ENCODE measurements around the gene HBEGF. TPM values are rescaled to one million over a fixed set of nuclear protein-coding genes. Genes with fewer than 3 reads are reported as not detected.

HBEGF gene
- total and polyA plus RNA-seq, 4 donors = 0.60 to 1.0 (median 0.78) TPM

DNA sequence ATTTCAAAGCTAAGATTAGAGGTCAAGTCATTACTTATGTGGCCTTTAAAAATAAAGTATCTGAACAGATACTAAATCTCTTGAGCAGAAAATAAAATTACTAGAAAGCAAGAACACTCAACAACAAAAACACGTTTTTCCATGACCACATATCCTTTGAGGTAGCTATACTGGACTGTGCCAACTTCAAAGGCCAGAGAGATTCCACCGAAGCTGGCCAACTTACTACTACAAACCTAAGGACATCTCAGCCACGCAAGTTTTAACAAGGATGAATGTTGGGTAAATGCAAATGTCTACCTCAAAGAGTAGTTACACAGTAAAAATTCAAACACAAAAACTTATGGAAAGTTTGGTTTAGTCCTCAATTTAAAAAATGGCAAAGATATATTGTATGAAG lies 62.4 kb downstream of the HBEGF start:
- Histone ChIP-seq H3K9ac (ENCODE audit: low read depth in 1 of 2, low read length in 2 of 2) (no peak overlapping the region), H3K27ac (ENCODE audit: low read depth in 1 of 2, low read length in 2 of 2) (no peak overlapping the region), H3K4me1 (ENCODE audit: control insufficient read depth in 4 of 4, insufficient read depth in 4 of 4, low read length in 3 of 4) (peaks cover 0 to 3% (median 0%) of the 10 kb centered on the region in 4 donors), H3K4me3 (ENCODE audit: low read depth in 1 of 3, low read length in 3 of 3) (no peak overlapping the region), H3K36me3 (ENCODE audit: control insufficient read depth in 4 of 4, insufficient read depth in 3 of 4, low read depth in 1 of 4, low read length in 3 of 4) (peaks cover 0 to 5% (median 3%) of the 10 kb centered on the region in 4 donors), H3K9me3 (ENCODE audit: control insufficient read depth in 4 of 4, low read length in 3 of 4) (no peaks in the 10 kb centered on the region), H3K27me3 (ENCODE audit: control insufficient read depth in 4 of 4, insufficient read depth in 4 of 4, low read length in 3 of 4) (no peaks in the 10 kb centered on the region)
- WGBS = 93% methylated on average over 3 of the region's 3 CpGs
- no peak for DNase-seq (ENCODE audit: low spot score)
- no peak for TF ChIP-seq FOXA2 (IDR thresholded peaks at IDR 0.05)
- TF ChIP-seq FOXA1 (IDR thresholded peaks at IDR 0.05) = no peak
- TF ChIP-seq, protein P1, sequence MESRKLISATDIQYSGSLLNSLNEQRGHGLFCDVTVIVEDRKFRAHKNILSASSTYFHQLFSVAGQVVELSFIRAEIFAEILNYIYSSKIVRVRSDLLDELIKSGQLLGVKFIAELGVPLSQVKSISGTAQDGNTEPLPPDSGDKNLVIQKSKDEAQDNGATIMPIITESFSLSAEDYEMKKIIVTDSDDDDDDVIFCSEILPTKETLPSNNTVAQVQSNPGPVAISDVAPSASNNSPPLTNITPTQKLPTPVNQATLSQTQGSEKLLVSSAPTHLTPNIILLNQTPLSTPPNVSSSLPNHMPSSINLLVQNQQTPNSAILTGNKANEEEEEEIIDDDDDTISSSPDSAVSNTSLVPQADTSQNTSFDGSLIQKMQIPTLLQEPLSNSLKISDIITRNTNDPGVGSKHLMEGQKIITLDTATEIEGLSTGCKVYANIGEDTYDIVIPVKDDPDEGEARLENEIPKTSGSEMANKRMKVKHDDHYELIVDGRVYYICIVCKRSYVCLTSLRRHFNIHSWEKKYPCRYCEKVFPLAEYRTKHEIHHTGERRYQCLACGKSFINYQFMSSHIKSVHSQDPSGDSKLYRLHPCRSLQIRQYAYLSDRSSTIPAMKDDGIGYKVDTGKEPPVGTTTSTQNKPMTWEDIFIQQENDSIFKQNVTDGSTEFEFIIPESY (IDR thresholded peaks at IDR 0.05) = no peak
- TF ChIP-seq RAD21 (IDR thresholded peaks at IDR 0.05) = no peak
- TF ChIP-seq EGR1 (IDR thresholded peaks at IDR 0.05; ENCODE audit: low read depth in 2 of 2) = no peak

Other genes starting within 250 kb of the HBEGF start
- gene PURA, start 232.5 kb downstream of the HBEGF start, total RNA-seq = 10 to 100 TPM in 1 of 2 donors, 1 to 10 TPM in 1; 6.9 to 14.7 TPM
- 1 to 10 TPM; 2.8 to 4.3 TPM for gene PURA, start 232.5 kb downstream of the HBEGF start, polyA plus RNA-seq
- gene IGIP, start 220.7 kb downstream of the HBEGF start, total RNA-seq = 10 to 100 TPM in 1 of 2 donors, 1 to 10 TPM in 1; 4.1 to 11.8 TPM
- 1 to 10 TPM; 2.3 to 3.3 TPM for gene IGIP, start 220.7 kb downstream of the HBEGF start, polyA plus RNA-seq
- gene CYSTM1, start 171.4 kb downstream of the HBEGF start, total RNA-seq = 10 to 100 TPM in 1 of 2 donors, 1 to 10 TPM in 1; 8.1 to 15.6 TPM
- 10 to 100 TPM; 31.1 to 45.7 TPM for gene CYSTM1, start 171.4 kb downstream of the HBEGF start, polyA plus RNA-seq
- 10 to 100 TPM; 14.0 to 21.8 TPM for gene PFDN1, start 43.5 kb downstream of the HBEGF start, total RNA-seq
- 10 to 100 TPM; 19.6 to 30.8 TPM for gene PFDN1, start 43.5 kb downstream of the HBEGF start, polyA plus RNA-seq
- not detected for gene SLC4A9, start 13.6 kb upstream of the HBEGF start, total RNA-seq
- gene SLC4A9, start 13.6 kb upstream of the HBEGF start, polyA plus RNA-seq = not detected
- gene ANKHD1, start 55.2 kb upstream of the HBEGF start, total RNA-seq = 100 to 1,000 TPM in 1 of 2 donors, 10 to 100 TPM in 1; 83.5 to 116 TPM
- 10 to 100 TPM; 33.2 to 36.7 TPM for gene ANKHD1, start 55.2 kb upstream of the HBEGF start, polyA plus RNA-seq
- gene EIF4EBP3, start 201.1 kb upstream of the HBEGF start, total RNA-seq = 1 to 10 TPM; 1.4 to 1.5 TPM
- gene EIF4EBP3, start 201.1 kb upstream of the HBEGF start, polyA plus RNA-seq = 10 to 100 TPM; 14.6 to 55.8 TPM
- gene SRA1, start 210.9 kb upstream of the HBEGF start, total RNA-seq = 10 to 100 TPM; 12.9 to 18.7 TPM
- 10 to 100 TPM; 20.9 to 41.1 TPM for gene SRA1, start 210.9 kb upstream of the HBEGF start, polyA plus RNA-seq
- gene APBB3, start 218.0 kb upstream of the HBEGF start, total RNA-seq = 10 to 100 TPM in 1 of 2 donors, 1 to 10 TPM in 1; 4.6 to 29.1 TPM
- 10 to 100 TPM; 10.1 to 40.5 TPM for gene APBB3, start 218.0 kb upstream of the HBEGF start, polyA plus RNA-seq
- gene SLC35A4, start 218.2 kb upstream of the HBEGF start, total RNA-seq = 10 to 100 TPM; 17.5 to 31.5 TPM
- 10 to 100 TPM; 21.7 to 37.0 TPM for gene SLC35A4, start 218.2 kb upstream of the HBEGF start, polyA plus RNA-seq

All from liver (tissue), 9 donors.